BJ (cell line): ENCODE results near the gene KRTAP5-11. TPM values are rescaled to one million over a fixed set of nuclear protein-coding genes. Genes with fewer than 3 reads are reported as not detected.

Source experiments
- CTCF ChIA-PET: fragments of 350-600 bp; formaldehyde crosslinking; extraction: SDS; loops from one replicate; lab custom pipeline; 2021; ENCODE audit warnings: antibody characterized with exemption, inconsistent platforms; lab: Yijun Ruan, JAX
- POLR2A ChIA-PET: fragments of 300-600 bp; sonication (Branson Sonifier 250); formaldehyde crosslinking; extraction: SDS; loops from one replicate; lab custom pipeline; 2021; ENCODE audit warnings: antibody characterized with exemption; lab: Charles Lee
- DNase-seq: peaks from one replicate; pipeline ENCODE4 v3.0.0-alpha.2; 2011; ENCODE audit warnings: low read depth
- H3K27me3 ChIP-seq: 2 replicates; pipeline ENCODE4 v1.6.0; 2011; ENCODE audit warnings: low read length; ENCODE audit not compliant: control insufficient read depth, insufficient read depth
- H3K36me3 ChIP-seq: 2 replicates; pipeline ENCODE4 v1.5.1; 2011; ENCODE audit warnings: low read length; ENCODE audit not compliant: control insufficient read depth, insufficient read depth
- H3K4me3 ChIP-seq: 2 replicates; pipeline ENCODE4 v1.5.1; 2011; ENCODE audit warnings: low read depth, mild to moderate bottlenecking, control low read depth, low read length
- CTCF ChIP-seq: IDR thresholded peaks from 2 replicates; pipeline ENCODE4 v1.5.1; 2011; ENCODE audit warnings: low read depth, mild to moderate bottlenecking, control low read depth, inconsistent platforms, low read length, moderate library complexity; ENCODE audit not compliant: insufficient read depth
- polyA plus RNA-seq: library from polyadenylated mRNA; depleted of rRNA; stranded (reverse); fragments of >200 nt; gene quantifications from 2 replicates; pipeline ENCODE4 v1.2.3, GENCODE V29; 2011

The KRTAP5-11 gene
- polyA plus RNA-seq, 1 experiment, result not detected

- POLR2A ChIA-PET, result no interaction called here
- Histone ChIP-seq H3K36me3 (no peaks in the 10 kb centered on the region), H3K27me3 (peaks cover 2% of the 10 kb centered on the region; the same call in 1 of the 2 replicates), H3K4me3 (no peak overlapping the region)
- DNase-seq, result no peak
- CTCF ChIA-PET, result interaction anchor here (1.4 kb wide), 1 partner anchor 13 kb away, joined by 3 read pairs; no protein-coding TSS in a partner anchor
- no peak for TF ChIP-seq CTCF
Observed at GRCh38 chr11:71566081-71566620, 16.5 kb downstream of the KRTAP5-11 start.

DNA sequence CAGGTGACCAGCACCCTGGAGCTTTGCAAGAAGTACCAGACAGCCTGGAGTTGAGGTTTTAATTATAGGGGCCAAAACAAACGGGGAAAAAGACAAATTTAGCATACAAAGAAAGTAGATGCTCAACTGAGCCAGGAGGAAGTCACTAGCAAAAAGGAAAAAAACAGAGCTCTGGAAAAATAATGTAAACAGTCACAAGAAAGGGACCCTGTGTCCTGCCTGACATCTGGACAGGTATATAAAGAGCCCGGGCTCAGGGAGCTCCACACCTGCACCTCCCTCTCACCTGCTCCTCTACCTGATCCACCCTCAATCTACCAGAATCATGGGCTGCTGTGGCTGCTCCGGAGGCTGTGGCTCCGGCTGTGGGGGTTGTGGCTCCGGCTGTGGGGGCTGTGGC, 17.4 kb downstream of the KRTAP5-11 start, which contains the start of gene KRTAP5-10:
TSS of gene KRTAP5-10 (plus strand) at position 301 of the 400 bp plus-strand sequence. CDS start at position 326, 25 bp downstream.
- POLR2A ChIA-PET, result no interaction called here
- no peak for TF ChIP-seq CTCF

GRCh38 chr11:71564430-71564829, 18.2 kb downstream of the KRTAP5-11 start:
- POLR2A ChIA-PET, result no interaction called here
- no peaks in the 10 kb centered on the region for H3K36me3 ChIP-seq
- H3K27me3 ChIP-seq, result peaks cover 2% of the 10 kb centered on the region; the same call in 1 of the 2 replicates
- no peak for TF ChIP-seq CTCF
- DNase-seq, result no peak
- no peak overlapping the region for H3K4me3 ChIP-seq
- CTCF ChIA-PET, result interaction anchor here (1.1 to 2.9 kb wide), 2 partner anchors 8 to 15 kb away, joined by 4 to 14 read pairs; no protein-coding TSS in a partner anchor

More for the DNA sequence above, 17.4 kb downstream of the KRTAP5-11 start, which contains the start of gene KRTAP5-10:
- no peak within 1 kb of the TSS for H3K4me3 ChIP-seq
- peaks cover 2% of the 10 kb centered on the region; the same call in 1 of the 2 replicates for H3K27me3 ChIP-seq
- no peak for DNase-seq
- no peaks in the 10 kb centered on the region for H3K36me3 ChIP-seq
- CTCF ChIA-PET, result interaction anchor here (2.9 kb wide), 1 partner anchor 14 kb away, joined by 14 read pairs; no protein-coding TSS in a partner anchor

DNA sequence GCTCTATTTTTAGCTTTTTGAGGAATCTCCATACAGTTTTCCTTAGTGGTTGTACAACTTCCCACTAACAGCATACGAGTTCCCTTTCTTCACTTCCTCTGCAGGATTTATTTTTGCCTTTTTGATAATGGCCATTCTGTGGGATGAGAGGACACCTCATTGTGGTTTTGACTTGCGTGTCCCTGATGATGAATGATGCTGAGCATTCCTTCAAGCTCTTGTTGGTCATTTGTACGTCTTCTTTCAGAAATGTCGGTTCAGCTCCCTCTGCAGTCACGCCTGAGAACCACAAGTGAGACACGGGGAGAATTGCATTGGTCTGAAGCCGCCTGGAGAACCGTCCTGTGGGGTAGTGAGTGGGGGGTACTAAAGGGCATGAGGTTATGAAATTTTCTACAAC, 19.3 kb downstream of the KRTAP5-11 start:
- H3K4me3 ChIP-seq, result no peak overlapping the region
- H3K27me3 ChIP-seq, result no peaks in the 10 kb centered on the region; the same call in 1 of the 2 replicates
- POLR2A ChIA-PET, result no interaction called here
- CTCF ChIA-PET, result interaction anchor here (0.7 to 2.9 kb wide), 5 partner anchors 9 to 23 kb away, joined by 3 to 14 read pairs (median 3); no protein-coding TSS in a partner anchor
- no peaks in the 10 kb centered on the region for H3K36me3 ChIP-seq
- TF ChIP-seq CTCF, result peak; percentile 30
- DNase-seq, result no peak

- ChIA-PET CTCF (no interaction called here), POLR2A (no interaction called here)
- no peaks in the 10 kb centered on the region for H3K27me3 ChIP-seq
- DNase-seq, result no peak
- no peak overlapping the region for H3K4me3 ChIP-seq
- H3K36me3 ChIP-seq, result no peaks in the 10 kb centered on the region
- TF ChIP-seq CTCF, result no peak
Observed at GRCh38 chr11:71562120-71562519, 20.6 kb downstream of the KRTAP5-11 start.
